Kidney glomerular epithelial cell (primary cell): ENCODE results near the gene KIF19.
A peak's percentile ranks its signal among the peaks of the same experiment; 100 is the strongest.

Experiments used
- DNase-seq: peaks from one replicate; lab custom pipeline; 2025; lab: John Stamatoyannopoulos, UW

Gene KIF19

GRCh38 chr17:74342224-74342623 lies 16.2 kb downstream of the KIF19 start:
- no peak for DNase-seq

- no peak for DNase-seq
Measured at GRCh38 chr17:74343121-74343520, 17.1 kb downstream of the KIF19 start.

- no peak for DNase-seq
Measured at GRCh38 chr17:74343526-74344284, 17.7 kb downstream of the KIF19 start.

- DNase-seq: no peak
Measured at GRCh38 chr17:74344658-74345057, 18.6 kb downstream of the KIF19 start.

GRCh38 chr17:74345433-74346241 lies 19.6 kb downstream of the KIF19 start:
- no peak for DNase-seq

- DNase-seq: no peak
Measured at GRCh38 chr17:74347646-74348045, 21.6 kb downstream of the KIF19 start.

- no peak for DNase-seq
Measured at GRCh38 chr17:74349120-74349519, 23.1 kb downstream of the KIF19 start.

GRCh38 chr17:74350486-74350885 lies 24.5 kb downstream of the KIF19 start:
- no peak for DNase-seq

GRCh38 chr17:74351552-74352210 lies 25.7 kb downstream of the KIF19 start:
- DNase-seq: no peak

- DNase-seq: no peak
Measured at GRCh38 chr17:74353446-74354060, 27.5 kb downstream of the KIF19 start.

- DNase-seq: no peak
Measured at GRCh38 chr17:74354123-74354522, 28.1 kb downstream of the KIF19 start.

- DNase-seq: no peak
Measured at GRCh38 chr17:74354561-74354960, 28.5 kb downstream of the KIF19 start.

GRCh38 chr17:74355065-74355464 lies 29.0 kb downstream of the KIF19 start:
- no peak for DNase-seq

GRCh38 chr17:74356646-74357465 lies 30.8 kb downstream of the KIF19 start:
- DNase-seq: no peak

GRCh38 chr17:74357466-74357809 lies 31.4 kb downstream of the KIF19 start:
- DNase-seq: no peak

GRCh38 chr17:74358697-74359096 lies 32.7 kb downstream of the KIF19 start:
- no peak for DNase-seq

- DNase-seq: no peak
Measured at GRCh38 chr17:74359916-74360315, 33.9 kb downstream of the KIF19 start.

GRCh38 chr17:74360899-74361229 lies 34.8 kb downstream of the KIF19 start:
- DNase-seq: no peak

- peak; percentile 5 for DNase-seq
Measured at GRCh38 chr17:74361230-74362068, 35.4 kb downstream of the KIF19 start, which contains the start of gene BTBD17. BTBD17 (minus strand) TSS chr17:74361868; CDS start chr17:74361819, 49 bp downstream.

- no peak for DNase-seq
Measured at GRCh38 chr17:74362069-74362405, 36.0 kb downstream of the KIF19 start.
